HepG2 (cell line): ENCODE measurements around the gene PABPC1L2A. TPM values are rescaled to one million over a fixed set of nuclear protein-coding genes. Genes with fewer than 3 reads are reported as not detected.

Experiments used
- JUND ChIP-seq: sonication (generic); formaldehyde crosslinking; IDR thresholded peaks from 2 replicates; pipeline ENCODE4 v1.8.0; 2022; ENCODE audit warnings: mild to moderate bottlenecking, missing genetic modification reagents
- PHF5A ChIP-seq: IDR thresholded peaks from one replicate; pipeline ENCODE4 v1.6.1; 2018; ENCODE audit warnings: low read depth, missing genetic modification reagents; ENCODE audit not compliant: unreplicated experiment
- RARG ChIP-seq: sonication (generic); formaldehyde crosslinking; IDR thresholded peaks from 2 replicates; pipeline ENCODE4 v1.4.0; 2020; ENCODE audit warnings: low read depth, mild to moderate bottlenecking, missing genetic modification reagents
- TOE1 ChIP-seq: sonication (generic); formaldehyde crosslinking; IDR thresholded peaks from 2 replicates; pipeline ENCODE4 v1.4.0; 2020; ENCODE audit warnings: mild to moderate bottlenecking, missing genetic modification reagents
- ZNF431 ChIP-seq: sonication (generic); formaldehyde crosslinking; IDR thresholded peaks from 2 replicates; pipeline ENCODE4 v1.9.0; 2022; ENCODE audit warnings: missing genetic modification reagents, low read depth, mild to moderate bottlenecking, borderline replicate concordance
- polyA plus RNA-seq, 8 experiments: library from polyadenylated mRNA; depleted of rRNA in 3 of 8; stranded (reverse) in 7 of 8; unstranded in 1 of 8; fragments of >200 nt; fragmentation: Illumina TruSeq in 4 of 8; extraction: Trizol in 4 of 8; gene quantifications; 2 replicates each; pipeline versions ENCODE4 v1.2.1 to v1.2.3, GENCODE V29; 2011 to 2016; ENCODE audit warnings: low read depth in 4 of 8, missing spikeins in 1 of 8, mixed read lengths in 1 of 8; ENCODE audit not compliant: insufficient read depth in 1 of 8
- total RNA-seq, 5 experiments: library from RNA; depleted of rRNA; stranded (reverse); fragments of >200 nt; fragmentation: Illumina TruSeq; extraction: Trizol; gene quantifications; 2 replicates each; pipeline ENCODE4 v1.2.3, GENCODE V29; 2016; ENCODE audit warnings: low read depth in 1 of 5
- TF ChIP-seq, protein P1 (sequence below): sonication (generic); formaldehyde crosslinking; IDR thresholded peaks from 2 replicates; pipeline ENCODE4 v1.8.1; 2023; ENCODE audit warnings: mild to moderate bottlenecking, missing genetic modification reagents
- TF ChIP-seq, protein P2 (sequence below): sonication (generic); formaldehyde crosslinking; IDR thresholded peaks from 2 replicates; pipeline ENCODE4 v1.5.1; 2020; ENCODE audit warnings: mild to moderate bottlenecking, missing genetic modification reagents, moderate library complexity
- TF ChIP-seq, protein P3 (sequence below): IDR thresholded peaks from 2 replicates; pipeline ENCODE4 v1.6.1; 2016; ENCODE audit warnings: low read depth

Gene PABPC1L2A
- total and polyA plus RNA-seq, 2 of the 13 experiments (the other 11 are each of a cell fraction or from before 2014, with no cell fraction given), result not detected

DNA sequence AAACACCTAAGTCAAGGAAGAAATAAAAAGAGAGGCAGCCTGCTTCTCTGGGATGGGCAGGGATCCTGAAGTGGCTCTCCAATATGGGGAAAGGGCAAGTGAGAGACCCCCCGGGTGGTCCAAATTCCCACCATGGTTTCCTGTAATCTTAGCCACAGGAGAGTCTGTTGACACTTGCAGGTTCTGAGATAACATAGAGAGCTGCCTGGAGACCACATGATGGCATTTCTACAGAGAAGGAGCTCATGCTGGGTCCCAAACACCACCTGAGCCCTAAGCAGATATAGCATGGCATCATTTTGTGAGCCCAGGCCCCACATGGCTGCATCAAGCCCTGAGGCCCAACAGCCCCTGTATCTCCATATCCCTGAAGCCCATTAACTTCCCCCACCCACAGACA is 50.4 kb downstream of the PABPC1L2A start (continued):
- TF ChIP-seq, protein P1, sequence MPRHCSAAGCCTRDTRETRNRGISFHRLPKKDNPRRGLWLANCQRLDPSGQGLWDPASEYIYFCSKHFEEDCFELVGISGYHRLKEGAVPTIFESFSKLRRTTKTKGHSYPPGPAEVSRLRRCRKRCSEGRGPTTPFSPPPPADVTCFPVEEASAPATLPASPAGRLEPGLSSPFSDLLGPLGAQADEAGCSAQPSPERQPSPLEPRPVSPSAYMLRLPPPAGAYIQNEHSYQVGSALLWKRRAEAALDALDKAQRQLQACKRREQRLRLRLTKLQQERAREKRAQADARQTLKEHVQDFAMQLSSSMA (CRISPR knock-in tag), result no peak
- TF ChIP-seq JUND, result no peak
- no peak for TF ChIP-seq ZNF431 (CRISPR knock-in tag)
- TF ChIP-seq, protein P2, sequence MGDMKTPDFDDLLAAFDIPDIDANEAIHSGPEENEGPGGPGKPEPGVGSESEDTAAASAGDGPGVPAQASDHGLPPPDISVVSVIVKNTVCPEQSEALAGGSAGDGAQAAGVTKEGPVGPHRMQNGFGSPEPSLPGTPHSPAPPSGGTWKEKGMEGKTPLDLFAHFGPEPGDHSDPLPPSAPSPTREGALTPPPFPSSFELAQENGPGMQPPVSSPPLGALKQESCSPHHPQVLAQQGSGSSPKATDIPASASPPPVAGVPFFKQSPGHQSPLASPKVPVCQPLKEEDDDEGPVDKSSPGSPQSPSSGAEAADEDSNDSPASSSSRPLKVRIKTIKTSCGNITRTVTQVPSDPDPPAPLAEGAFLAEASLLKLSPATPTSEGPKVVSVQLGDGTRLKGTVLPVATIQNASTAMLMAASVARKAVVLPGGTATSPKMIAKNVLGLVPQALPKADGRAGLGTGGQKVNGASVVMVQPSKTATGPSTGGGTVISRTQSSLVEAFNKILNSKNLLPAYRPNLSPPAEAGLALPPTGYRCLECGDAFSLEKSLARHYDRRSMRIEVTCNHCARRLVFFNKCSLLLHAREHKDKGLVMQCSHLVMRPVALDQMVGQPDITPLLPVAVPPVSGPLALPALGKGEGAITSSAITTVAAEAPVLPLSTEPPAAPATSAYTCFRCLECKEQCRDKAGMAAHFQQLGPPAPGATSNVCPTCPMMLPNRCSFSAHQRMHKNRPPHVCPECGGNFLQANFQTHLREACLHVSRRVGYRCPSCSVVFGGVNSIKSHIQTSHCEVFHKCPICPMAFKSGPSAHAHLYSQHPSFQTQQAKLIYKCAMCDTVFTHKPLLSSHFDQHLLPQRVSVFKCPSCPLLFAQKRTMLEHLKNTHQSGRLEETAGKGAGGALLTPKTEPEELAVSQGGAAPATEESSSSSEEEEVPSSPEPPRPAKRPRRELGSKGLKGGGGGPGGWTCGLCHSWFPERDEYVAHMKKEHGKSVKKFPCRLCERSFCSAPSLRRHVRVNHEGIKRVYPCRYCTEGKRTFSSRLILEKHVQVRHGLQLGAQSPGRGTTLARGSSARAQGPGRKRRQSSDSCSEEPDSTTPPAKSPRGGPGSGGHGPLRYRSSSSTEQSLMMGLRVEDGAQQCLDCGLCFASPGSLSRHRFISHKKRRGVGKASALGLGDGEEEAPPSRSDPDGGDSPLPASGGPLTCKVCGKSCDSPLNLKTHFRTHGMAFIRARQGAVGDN, result no peak
- no peak for TF ChIP-seq TOE1 (CRISPR knock-in tag)
- TF ChIP-seq, protein P3, sequence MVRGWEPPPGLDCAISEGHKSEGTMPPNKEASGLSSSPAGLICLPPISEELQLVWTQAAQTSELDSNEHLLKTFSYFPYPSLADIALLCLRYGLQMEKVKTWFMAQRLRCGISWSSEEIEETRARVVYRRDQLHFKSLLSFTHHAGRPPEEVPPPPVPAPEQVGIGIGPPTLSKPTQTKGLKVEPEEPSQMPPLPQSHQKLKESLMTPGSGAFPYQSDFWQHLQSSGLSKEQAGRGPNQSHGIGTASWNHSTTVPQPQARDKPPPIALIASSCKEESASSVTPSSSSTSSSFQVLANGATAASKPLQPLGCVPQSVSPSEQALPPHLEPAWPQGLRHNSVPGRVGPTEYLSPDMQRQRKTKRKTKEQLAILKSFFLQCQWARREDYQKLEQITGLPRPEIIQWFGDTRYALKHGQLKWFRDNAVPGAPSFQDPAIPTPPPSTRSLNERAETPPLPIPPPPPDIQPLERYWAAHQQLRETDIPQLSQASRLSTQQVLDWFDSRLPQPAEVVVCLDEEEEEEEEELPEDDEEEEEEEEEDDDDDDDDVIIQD (CRISPR knock-in tag), result no peak
- TF ChIP-seq PHF5A (CRISPR knock-in tag), result no peak
- no peak for TF ChIP-seq RARG
- TF ChIP-seq, all 625 proteins: peak for 0

Other genes starting within 250 kb of the PABPC1L2A start
- not detected in 2 replicates for gene FAM236C, start 166.9 kb downstream of the PABPC1L2A start, total RNA-seq (2016; rRNA removed; fragmentation: Illumina TruSeq; extraction: Trizol)
- not detected in 2 replicates for gene FAM236C, start 166.9 kb downstream of the PABPC1L2A start, polyA plus RNA-seq (2011; rRNA removed)
- gene FAM236A, start 141.3 kb downstream of the PABPC1L2A start, total RNA-seq (2016; rRNA removed; fragmentation: Illumina TruSeq; extraction: Trizol), result not detected in 2 replicates
- not detected in 2 replicates for gene FAM236A, start 141.3 kb downstream of the PABPC1L2A start, polyA plus RNA-seq (2011; rRNA removed)
- gene DMRTC1, start 135.7 kb downstream of the PABPC1L2A start, total RNA-seq (2016; rRNA removed; fragmentation: Illumina TruSeq; extraction: Trizol), result not detected in 2 replicates
- not detected in 2 replicates for gene DMRTC1, start 135.7 kb downstream of the PABPC1L2A start, polyA plus RNA-seq (2011; rRNA removed)
- gene PABPC1L2B, start 76.6 kb downstream of the PABPC1L2A start, total RNA-seq (2016; rRNA removed; fragmentation: Illumina TruSeq; extraction: Trizol), result not detected in 2 replicates
- gene PABPC1L2B, start 76.6 kb downstream of the PABPC1L2A start, polyA plus RNA-seq (2011; rRNA removed), result not detected in 2 replicates
- 0.07 TPM in 1 of 2 replicates, not detected in the other for gene NAP1L2, start 135.3 kb upstream of the PABPC1L2A start, total RNA-seq (2016; rRNA removed; fragmentation: Illumina TruSeq; extraction: Trizol)
- gene NAP1L2, start 135.3 kb upstream of the PABPC1L2A start, polyA plus RNA-seq (2011; rRNA removed), result not detected in 2 replicates